Skeletal muscle tissue (tissue), 5 donors: ENCODE measurements around the gene TREH. TPM values are rescaled to one million over a fixed set of nuclear protein-coding genes. Genes with fewer than 3 reads are reported as not detected.

Source experiments
- H3K27ac ChIP-seq: one replicate; pipeline ENCODE4 v1.7.0; 2013; ENCODE audit warnings: mild to moderate bottlenecking, low read depth, low read length, inconsistent platforms
- H3K27me3 ChIP-seq, 3 donors: one replicate each; pipeline ENCODE4 v1.7.0; 2013; ENCODE audit warnings: low read length in 3 of 3; ENCODE audit not compliant: control insufficient read depth in 3 of 3, insufficient read depth in 3 of 3
- H3K36me3 ChIP-seq, 3 donors: one replicate each; pipeline ENCODE4 v1.7.0; 2013; ENCODE audit warnings: low read length in 3 of 3; ENCODE audit not compliant: control insufficient read depth in 3 of 3, insufficient read depth in 3 of 3
- H3K4me1 ChIP-seq, 3 donors: one replicate each; pipeline ENCODE4 v1.7.0; 2013; ENCODE audit warnings: low read length in 3 of 3, mild to moderate bottlenecking in 3 of 3; ENCODE audit not compliant: control insufficient read depth in 3 of 3, insufficient read depth in 3 of 3
- H3K4me3 ChIP-seq, 3 donors: one replicate each; pipeline ENCODE4 v1.7.0; 2013; ENCODE audit warnings: low read length in 3 of 3
- H3K9ac ChIP-seq, 3 donors: one replicate each; pipeline ENCODE4 v1.7.0; 2013; ENCODE audit warnings: low read length in 3 of 3, mild to moderate bottlenecking in 3 of 3, moderate library complexity in 2 of 3, low read depth in 1 of 3
- H3K9me3 ChIP-seq, 3 donors: one replicate each; pipeline ENCODE4 v1.7.0; 2013; ENCODE audit warnings: low read length in 3 of 3; ENCODE audit not compliant: control insufficient read depth in 3 of 3
- small RNA-seq: library from RNA; depleted of rRNA; stranded (forward); fragments of <200 nt; gene quantifications from one replicate; pipeline ENCODE3, GENCODE V24; 2014
- total RNA-seq: library from RNA; depleted of rRNA; stranded (reverse); fragments of >200 nt; gene quantifications from one replicate; pipeline ENCODE4 v1.2.3, GENCODE V29; 2014
- donor health status: Osteomylitis.

TREH gene
- total RNA-seq, 1 donor from 2014 or later = 0.52 TPM

DNA sequence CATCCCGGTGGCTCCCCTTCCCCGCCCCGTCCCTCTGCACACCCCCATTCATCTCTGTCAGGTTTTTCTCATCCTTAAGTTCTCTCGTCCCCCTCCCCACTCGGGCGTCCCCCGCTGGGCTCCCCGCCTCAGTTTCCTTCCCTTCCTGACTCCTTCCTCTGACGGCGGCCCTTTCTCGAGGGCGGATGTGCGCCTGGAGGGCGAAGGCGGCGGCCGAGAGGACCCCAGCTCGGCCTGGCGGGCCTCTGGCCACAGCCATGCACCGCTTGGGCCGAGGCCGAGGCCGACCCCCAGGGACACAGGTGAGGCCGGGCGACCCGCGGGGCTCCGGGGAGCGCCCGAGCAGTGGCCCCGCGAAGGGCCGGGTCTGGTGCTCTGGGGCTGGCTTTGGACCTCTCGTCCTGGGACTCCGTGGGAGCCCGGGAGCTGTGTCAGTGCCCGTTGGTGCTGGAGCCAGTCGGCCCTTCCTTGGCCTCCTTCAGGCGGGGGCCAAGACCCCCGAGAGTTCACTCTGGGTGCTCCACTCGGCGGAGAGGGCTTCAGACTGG is 69.2 kb downstream of the TREH start:
- no peaks in the 10 kb centered on the region for H3K9me3 ChIP-seq
- peaks cover 28 to 32% (median 31%) of the 10 kb centered on the region in 3 donors for H3K4me1 ChIP-seq
- peak overlapping the region; percentile 33 to 89 (median 83) for H3K9ac ChIP-seq
- peak overlapping the region; percentile 59 to 75 (median 61) for H3K4me3 ChIP-seq
- H3K36me3 ChIP-seq = peaks cover 7 to 16% (median 11%) of the 10 kb centered on the region in 3 donors
- peak overlapping the region; percentile 88 for H3K27ac ChIP-seq
- H3K27me3 ChIP-seq = peaks cover 0 to 9% (median 0%) of the 10 kb centered on the region in 3 donors

DNA sequence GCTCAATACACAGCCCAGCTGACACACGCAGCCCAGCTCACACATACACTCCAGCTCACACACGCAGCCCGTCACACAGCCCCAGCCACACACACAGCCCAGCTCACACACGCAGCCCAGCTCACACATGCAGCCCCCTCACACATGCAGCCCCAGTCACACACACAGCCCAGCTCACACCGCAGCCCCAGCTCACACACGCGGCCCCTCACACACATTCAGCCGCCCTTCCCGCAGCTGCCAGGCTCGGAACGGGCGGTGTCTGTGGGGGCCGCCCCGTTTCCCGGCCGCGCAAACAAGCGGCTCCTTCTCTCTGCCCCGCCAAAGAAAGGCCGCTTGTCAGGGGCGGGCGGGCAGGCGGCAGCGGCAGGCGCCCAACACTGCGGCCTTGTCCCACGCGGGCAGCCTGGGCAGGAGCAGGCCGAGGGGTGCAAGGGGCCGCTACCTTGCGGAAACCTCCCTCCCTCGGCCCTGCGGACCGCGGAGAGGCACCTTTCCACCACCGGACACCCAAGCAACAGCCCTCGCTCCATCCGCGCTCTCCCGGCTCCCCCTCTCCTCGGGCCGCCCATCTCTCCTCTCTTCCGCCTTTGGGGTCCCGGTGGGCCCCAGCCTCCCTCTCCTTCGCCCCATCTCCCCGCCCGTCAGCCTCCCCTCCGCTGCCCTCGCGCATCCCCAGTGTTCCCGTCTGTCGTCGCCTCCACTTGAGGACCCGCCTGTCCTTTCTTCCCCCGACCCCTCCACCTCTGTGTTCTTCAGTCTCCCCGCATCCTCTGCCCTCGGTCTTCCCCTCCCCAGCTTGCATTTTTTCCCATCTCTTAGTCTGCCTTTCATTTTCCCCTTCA is 69.8 kb downstream of the TREH start:
- H3K9me3 ChIP-seq = no peaks in the 10 kb centered on the region
- H3K4me3 ChIP-seq = peak overlapping the region; percentile 59 to 82 (median 75)
- H3K9ac ChIP-seq = peak overlapping the region; percentile 5 to 89 (median 83)
- H3K27ac ChIP-seq = peak overlapping the region; percentile 88
- peaks cover 5 to 12% (median 11%) of the 10 kb centered on the region in 3 donors for H3K36me3 ChIP-seq
- H3K27me3 ChIP-seq = peaks cover 0 to 9% (median 0%) of the 10 kb centered on the region in 3 donors
- peaks cover 30 to 39% (median 38%) of the 10 kb centered on the region in 3 donors for H3K4me1 ChIP-seq

DNA sequence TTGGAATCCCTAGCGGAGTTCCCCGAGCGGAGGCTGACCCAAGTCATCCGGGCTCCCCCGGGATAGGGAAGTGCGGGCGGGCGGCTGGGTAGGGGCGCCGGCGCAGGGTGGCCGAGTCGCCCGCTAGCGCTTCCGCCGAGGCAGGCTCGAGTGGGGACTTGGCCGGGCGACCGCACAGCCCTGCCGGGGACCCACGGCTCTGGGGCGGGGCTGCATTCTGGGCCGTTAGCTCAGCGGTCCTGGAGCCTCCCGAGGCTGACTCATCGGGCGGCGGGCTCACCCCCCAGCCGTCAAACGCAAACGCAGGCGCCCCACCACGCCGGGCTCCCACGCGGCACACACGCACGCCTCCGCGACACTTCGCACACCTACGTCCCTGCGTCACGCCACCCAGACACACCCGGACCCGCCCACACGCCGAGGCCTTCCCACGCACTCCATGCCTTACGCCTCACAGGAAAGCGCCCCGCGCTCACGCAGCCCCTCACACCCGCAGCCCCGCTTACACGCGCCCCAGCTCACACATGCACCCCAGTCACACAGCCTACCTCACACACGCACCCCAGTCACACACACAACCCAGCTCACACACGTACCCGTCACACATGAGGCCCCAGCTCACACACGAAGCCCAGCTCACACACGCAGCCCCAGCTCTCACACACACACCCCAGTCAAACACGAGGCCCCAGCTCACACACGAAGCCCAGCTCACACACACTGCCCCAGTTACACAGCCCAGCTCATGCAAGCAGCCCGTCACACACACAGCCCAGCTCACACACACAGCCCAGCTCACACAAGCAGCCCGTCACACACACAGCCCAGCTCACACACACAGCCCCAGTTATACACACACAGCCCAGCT is 70.9 kb downstream of the TREH start:
- peaks cover 0 to 5% (median 1%) of the 10 kb centered on the region in 3 donors for H3K36me3 ChIP-seq
- peaks cover 0 to 9% (median 0%) of the 10 kb centered on the region in 3 donors for H3K27me3 ChIP-seq
- no peaks in the 10 kb centered on the region for H3K9me3 ChIP-seq
- peak overlapping the region; percentile 75 to 82 (median 77) for H3K4me3 ChIP-seq
- H3K4me1 ChIP-seq = peaks cover 30 to 44% (median 44%) of the 10 kb centered on the region in 3 donors
- peak overlapping the region; percentile 83 to 89 (median 85) for H3K9ac ChIP-seq
- peak overlapping the region; percentile 88 for H3K27ac ChIP-seq

DNA sequence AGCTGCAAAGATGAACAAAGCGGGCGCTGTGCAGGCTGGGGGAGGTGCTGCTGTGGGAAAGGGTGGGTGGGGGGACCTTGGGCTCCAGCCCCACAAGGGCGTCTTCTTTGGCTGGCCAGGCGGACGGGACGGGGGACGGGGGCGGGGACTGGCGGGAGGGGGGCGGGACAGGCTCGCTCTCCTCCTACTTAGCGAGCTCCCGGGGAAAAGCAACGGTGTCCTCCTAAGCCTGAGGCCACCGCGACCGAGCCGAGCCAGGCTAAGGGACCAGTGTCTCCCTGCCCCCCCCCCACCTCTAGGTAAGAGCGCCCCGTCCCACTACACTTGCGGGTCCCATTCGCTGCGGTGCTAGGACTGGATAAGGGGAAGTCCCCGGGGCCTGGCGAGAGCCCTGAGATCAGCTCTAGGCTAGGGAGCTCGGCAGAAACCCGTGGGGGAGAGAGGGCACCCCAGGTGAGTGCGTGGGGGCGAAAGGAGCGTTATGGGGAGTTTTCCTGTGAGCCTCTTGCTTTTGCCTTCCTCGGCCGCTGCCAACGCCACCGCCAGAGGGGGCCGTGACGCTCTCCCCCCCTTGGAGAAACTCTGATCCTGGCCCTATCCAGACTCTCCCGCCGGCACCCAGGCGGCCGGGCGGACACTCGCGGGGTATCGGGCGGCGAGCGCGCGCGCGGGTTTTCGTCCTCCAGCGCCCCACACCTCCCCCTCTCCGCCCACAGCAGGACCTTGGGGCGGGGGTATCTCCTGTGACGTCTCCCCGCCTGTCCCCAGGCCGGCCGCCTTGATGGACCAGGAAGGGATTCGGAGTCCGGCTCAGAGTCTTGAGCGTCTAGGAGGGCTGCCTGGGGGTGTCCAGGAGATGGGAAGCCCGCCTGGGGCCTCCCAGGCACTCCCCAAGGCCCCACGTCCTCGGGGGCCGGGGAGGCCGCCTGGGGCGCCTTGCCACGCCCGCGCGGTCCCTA is 71.8 kb downstream of the TREH start, which contains the start of gene PHLDB1:
Gene PHLDB1, plus strand, starts transcription at position 215 of the 959 bp plus-strand sequence. CDS start 6,222 bp downstream, outside the sequence.
- no peaks in the 10 kb centered on the region for H3K9me3 ChIP-seq
- H3K9ac ChIP-seq = peak within 1 kb of the TSS; percentile 83 to 89 (median 85)
- H3K4me1 ChIP-seq = peaks cover 29 to 42% (median 40%) of the 10 kb centered on the region in 3 donors
- H3K4me3 ChIP-seq = peak within 1 kb of the TSS; percentile 75 to 82 (median 77)
- H3K27me3 ChIP-seq = peaks cover 0 to 9% (median 0%) of the 10 kb centered on the region in 3 donors
- no peaks in the 10 kb centered on the region for H3K36me3 ChIP-seq
- H3K27ac ChIP-seq = peak within 1 kb of the TSS; percentile 88

Small RNAs within 50 kb of the gene (small RNA-seq; reads per million reads assigned to genes)
- gene RNU6-376P = not detected

Other genes with a start within 250 kb of the TREH start
- gene KMT2A, start 243.2 kb downstream of the TREH start, total RNA-seq = 20.4 TPM
- 1.0 TPM for gene TTC36, start 152.2 kb downstream of the TREH start, total RNA-seq
- gene TMEM25, start 148.5 kb downstream of the TREH start, total RNA-seq = 8.9 TPM
- gene IFT46, start 113.7 kb downstream of the TREH start, total RNA-seq = 26.6 TPM
- gene ARCN1, start 107.2 kb downstream of the TREH start, total RNA-seq = 61.1 TPM
- gene PHLDB1, start 72.0 kb downstream of the TREH start, total RNA-seq = 54.8 TPM
- 103 TPM for gene DDX6, start 111.5 kb upstream of the TREH start, total RNA-seq
- not detected for gene CXCR5, start 204.2 kb upstream of the TREH start, total RNA-seq
- gene BCL9L, start 246.3 kb upstream of the TREH start, total RNA-seq = 24.0 TPM